ENCODE measurements around the gene SURF4. TPM values are rescaled to one million over a fixed set of nuclear protein-coding genes. Genes with fewer than 3 reads are reported as not detected.
A peak's percentile ranks its signal among the peaks of the same experiment; 100 is the strongest.
"Not testable (repeated sequence)": the region's sequence is repeated elsewhere in the genome, so short reads cannot be mapped to it uniquely, and the experiment has no call there.

Gene SURF4
- polyA plus RNA-seq, 3 donors, result 61.4 to 175 (median 157) TPM

DNA sequence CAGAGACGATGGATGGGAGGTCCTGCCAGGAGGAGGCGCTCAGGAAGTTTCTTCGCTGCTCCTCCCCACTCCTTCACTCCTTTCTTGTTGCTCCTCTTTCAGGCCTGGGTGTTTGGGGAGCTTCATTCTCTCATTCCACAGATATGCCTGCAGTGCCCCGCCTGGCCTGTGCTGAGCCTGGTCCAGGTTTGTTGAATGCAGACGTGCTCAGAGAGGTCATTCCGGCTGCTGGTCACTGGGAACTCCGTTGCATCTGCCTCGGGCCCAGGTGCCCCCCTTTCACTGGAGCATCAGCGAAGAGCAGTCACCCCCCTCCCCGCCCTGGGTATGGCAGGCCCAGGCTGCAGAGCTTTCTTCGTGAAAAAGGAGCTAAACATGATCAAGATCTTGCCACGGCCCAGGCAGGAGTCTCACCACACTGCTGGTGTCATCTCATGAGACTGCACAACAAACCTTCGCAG lies 55.4 kb downstream of the SURF4 start:
- intact Hi-C loops (cut with micrococcal nuclease), result no loop called here
- no peaks in the 10 kb centered on the region for H3K79me2 ChIP-seq (ENCODE audit: insufficient read depth, low read length)
- peak overlapping the region in 2 of 7 donors; percentile 5 to 43 for H3K27ac Mint-ChIP-seq
- H3K4me3 ChIP-seq (replicated peaks in 1 of 3; ENCODE audit: low read depth in 2 of 3, low read length in 3 of 3), result no peak overlapping the region
- H3K4me1 Mint-ChIP-seq, result peaks cover 5% of the 10 kb centered on the region
- peaks cover 5 to 18% (median 7%) of the 10 kb centered on the region in 3 donors for H3K27me3 Mint-ChIP-seq (ENCODE audit: low read depth in 3 of 3)
- WGBS (ENCODE audit: insufficient coverage), result 90% methylated on average over 8 of the region's 13 CpGs
- TF ChIP-seq, protein P1, sequence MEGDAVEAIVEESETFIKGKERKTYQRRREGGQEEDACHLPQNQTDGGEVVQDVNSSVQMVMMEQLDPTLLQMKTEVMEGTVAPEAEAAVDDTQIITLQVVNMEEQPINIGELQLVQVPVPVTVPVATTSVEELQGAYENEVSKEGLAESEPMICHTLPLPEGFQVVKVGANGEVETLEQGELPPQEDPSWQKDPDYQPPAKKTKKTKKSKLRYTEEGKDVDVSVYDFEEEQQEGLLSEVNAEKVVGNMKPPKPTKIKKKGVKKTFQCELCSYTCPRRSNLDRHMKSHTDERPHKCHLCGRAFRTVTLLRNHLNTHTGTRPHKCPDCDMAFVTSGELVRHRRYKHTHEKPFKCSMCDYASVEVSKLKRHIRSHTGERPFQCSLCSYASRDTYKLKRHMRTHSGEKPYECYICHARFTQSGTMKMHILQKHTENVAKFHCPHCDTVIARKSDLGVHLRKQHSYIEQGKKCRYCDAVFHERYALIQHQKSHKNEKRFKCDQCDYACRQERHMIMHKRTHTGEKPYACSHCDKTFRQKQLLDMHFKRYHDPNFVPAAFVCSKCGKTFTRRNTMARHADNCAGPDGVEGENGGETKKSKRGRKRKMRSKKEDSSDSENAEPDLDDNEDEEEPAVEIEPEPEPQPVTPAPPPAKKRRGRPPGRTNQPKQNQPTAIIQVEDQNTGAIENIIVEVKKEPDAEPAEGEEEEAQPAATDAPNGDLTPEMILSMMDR (IDR thresholded peaks at IDR 0.05), result no peak
- no peaks in the 10 kb centered on the region for H3K36me3 ChIP-seq (replicated peaks in 1 of 2; ENCODE audit: control insufficient read depth in 1 of 2, insufficient read depth in 2 of 2, low read length in 2 of 2)
- no peak for DNase-seq
- no peaks in the 10 kb centered on the region for H3K36me3 Mint-ChIP-seq
- H3K27ac ChIP-seq (ENCODE audit: low read depth in 1 of 2, low read length in 2 of 2), result no peak overlapping the region
- peaks cover 0 to 4% (median 0%) of the 10 kb centered on the region in 7 donors for H3K9me3 Mint-ChIP-seq
- H3K4me3 Mint-ChIP-seq, result no peak overlapping the region
- H4K20me1 ChIP-seq (ENCODE audit: insufficient read depth, low read length), result no peaks in the 10 kb centered on the region
- no peaks in the 10 kb centered on the region for H3K27me3 ChIP-seq (ENCODE audit: control insufficient read depth in 2 of 2, insufficient read depth in 2 of 2, low read length in 2 of 2)
- no peak overlapping the region for H2AFZ ChIP-seq (ENCODE audit: insufficient read depth, low read depth, low read length, poor library complexity, severe bottlenecking)
- no peaks in the 10 kb centered on the region for H3K9me3 ChIP-seq (replicated peaks in 1 of 2; ENCODE audit: control insufficient read depth in 1 of 2, insufficient read depth in 1 of 2, low read length in 2 of 2)
- no peaks in the 10 kb centered on the region for H3K4me1 ChIP-seq (ENCODE audit: control insufficient read depth in 1 of 2, insufficient read depth in 2 of 2, low read length in 2 of 2)
- H3K9ac ChIP-seq (ENCODE audit: insufficient read depth, low read length, poor library complexity, severe bottlenecking), result no peak overlapping the region
- no peak overlapping the region for H3K4me2 ChIP-seq (replicated peaks; ENCODE audit: extremely low read depth, low read length, poor library complexity, severe bottlenecking)

- H3K36me3 Mint-ChIP-seq; H3K9me3 ChIP-seq (replicated peaks in 1 of 2; ENCODE audit: control insufficient read depth in 1 of 2, insufficient read depth in 1 of 2, low read length in 2 of 2); H3K4me3 ChIP-seq (replicated peaks in 1 of 3; ENCODE audit: low read depth in 2 of 3, low read length in 3 of 3); H3K27ac Mint-ChIP-seq; H3K9me3 Mint-ChIP-seq; intact Hi-C loops (cut with micrococcal nuclease); H3K4me3 Mint-ChIP-seq; H3K9ac ChIP-seq (ENCODE audit: insufficient read depth, low read length, poor library complexity, severe bottlenecking); H3K27ac ChIP-seq (ENCODE audit: low read depth in 1 of 2, low read length in 2 of 2); H4K20me1 ChIP-seq (ENCODE audit: insufficient read depth, low read length); H2AFZ ChIP-seq (ENCODE audit: insufficient read depth, low read depth, low read length, poor library complexity, severe bottlenecking); H3K79me2 ChIP-seq (ENCODE audit: insufficient read depth, low read length); H3K4me1 Mint-ChIP-seq; H3K4me1 ChIP-seq (ENCODE audit: control insufficient read depth in 1 of 2, insufficient read depth in 2 of 2, low read length in 2 of 2); H3K36me3 ChIP-seq (replicated peaks in 1 of 2; ENCODE audit: control insufficient read depth in 1 of 2, insufficient read depth in 2 of 2, low read length in 2 of 2); H3K27me3 ChIP-seq (ENCODE audit: control insufficient read depth in 2 of 2, insufficient read depth in 2 of 2, low read length in 2 of 2); H3K4me2 ChIP-seq (replicated peaks; ENCODE audit: extremely low read depth, low read length, poor library complexity, severe bottlenecking); DNase-seq: not testable (repeated sequence)
- 88% methylated on average over 2 of the region's 13 CpGs for WGBS (ENCODE audit: insufficient coverage)
- peaks cover 1 to 10% (median 3%) of the 10 kb centered on the region in 3 donors for H3K27me3 Mint-ChIP-seq (ENCODE audit: low read depth in 3 of 3)
These were observed 58.3 kb downstream of the SURF4 start for GRCh38 chr9:133317551-133317950.

Measured in CD14-positive monocyte (primary cell).